Endothelial cell of umbilical vein (primary cell): Measurements from ENCODE around the gene AIMP1.

Source experiments
- CTCF ChIP-seq, 2 donors: IDR thresholded peaks; 1 replicate in 1 of 2; 2 replicates in 1 of 2; pipeline ENCODE4 v1.5.1; 2011; ENCODE audit warnings: low read length in 2 of 2, mild to moderate bottlenecking in 2 of 2, moderate library complexity in 2 of 2, control low read depth in 1 of 2, inconsistent platforms in 1 of 2, low read depth in 1 of 2; ENCODE audit not compliant: insufficient read depth in 1 of 2; ENCODE audit errors: extremely low read depth in 1 of 2
- EZH2 ChIP-seq: IDR thresholded peaks from 2 replicates; pipeline ENCODE4 v1.6.1; 2012; ENCODE audit warnings: borderline replicate concordance, low read depth, mild to moderate bottlenecking, moderate library complexity, low read length, inconsistent platforms; ENCODE audit not compliant: severe bottlenecking
- POLR2AphosphoS5 ChIP-seq: IDR thresholded peaks from 2 replicates; pipeline ENCODE4 v1.6.1; 2012; ENCODE audit warnings: low read depth, mild to moderate bottlenecking, control low read depth, low read length, moderate library complexity; ENCODE audit not compliant: insufficient read depth

GRCh38 chr4:106358899-106359298 is 42.5 kb downstream of the AIMP1 start:
- TF ChIP-seq CTCF (IDR thresholded peaks at IDR 0.05; ENCODE audit: extremely low read depth in 1 of 2, insufficient read depth in 1 of 2, low read depth in 1 of 2, low read length in 2 of 2) (no peak), EZH2 (no peak), POLR2AphosphoS5 (no peak)
